SK-N-SH treated with all-trans-retinoic acid at 6 μM for 48 hours (cell line): ENCODE data around the gene LRRC28.

Source experiments
- ATAC-seq: fragments of 200-7000 bp; cut with Tn5 transposase; 3 replicates; pipeline ENCODE4 v1.9.1; 2020; ENCODE audit warnings: mild to moderate bottlenecking, moderate library complexity
- ARNTL ChIP-seq: fragments of 450-650 bp; formaldehyde crosslinking; IDR thresholded peaks from 2 replicates; pipeline ENCODE4 v1.5.0; 2020; ENCODE audit warnings: low read depth, mild to moderate bottlenecking, moderate library complexity, borderline replicate concordance
- BACH2 ChIP-seq: fragments of 250-450 bp; sonication (Bioruptor Pico); IDR thresholded peaks from 2 replicates; pipeline ENCODE4 v1.9.0; 2021; ENCODE audit warnings: mild to moderate bottlenecking, borderline replicate concordance
- CSDC2 ChIP-seq: fragments of 250-450 bp; sonication (Bioruptor Pico); IDR thresholded peaks from 2 replicates; pipeline ENCODE4 v1.5.0; 2020; ENCODE audit warnings: mild to moderate bottlenecking, moderate library complexity
- ESRRG ChIP-seq: fragments of 250-450 bp; sonication (Bioruptor Pico); IDR thresholded peaks from 2 replicates; pipeline ENCODE4 v1.6.1; 2021; ENCODE audit warnings: mild to moderate bottlenecking
- GLIS3 ChIP-seq: fragments of 250-450 bp; sonication (Bioruptor Pico); IDR thresholded peaks from 2 replicates; pipeline ENCODE4 v1.5.0; 2020; ENCODE audit warnings: mild to moderate bottlenecking, moderate library complexity
- PPARA ChIP-seq: fragments of 250-450 bp; sonication (Bioruptor Pico); IDR thresholded peaks from 2 replicates; pipeline ENCODE4 v1.5.0; 2020; ENCODE audit warnings: mild to moderate bottlenecking, borderline replicate concordance
- RARB ChIP-seq: fragments of 250-450 bp; sonication (Bioruptor Pico); IDR thresholded peaks from 2 replicates; pipeline ENCODE4 v1.8.0; 2021; ENCODE audit warnings: mild to moderate bottlenecking, moderate library complexity
- SNAI2 ChIP-seq: fragments of 250-450 bp; sonication (Bioruptor Pico); IDR thresholded peaks from 2 replicates; pipeline ENCODE4 v1.5.0; 2020; ENCODE audit warnings: mild to moderate bottlenecking, moderate library complexity
- TCF4 ChIP-seq: fragments of 250-450 bp; sonication (Bioruptor Pico); IDR thresholded peaks from 2 replicates; pipeline ENCODE4 v1.8.0; 2021; ENCODE audit warnings: mild to moderate bottlenecking, moderate library complexity, borderline replicate concordance
- ZC3H10 ChIP-seq: fragments of 250-450 bp; sonication (Bioruptor Pico); IDR thresholded peaks from 2 replicates; pipeline ENCODE4 v1.5.1; 2021; ENCODE audit warnings: mild to moderate bottlenecking, moderate library complexity
- ZFP3 ChIP-seq: fragments of 250-450 bp; sonication (Bioruptor Pico); IDR thresholded peaks from 2 replicates; pipeline ENCODE4 v1.5.0; 2020; ENCODE audit warnings: mild to moderate bottlenecking, moderate library complexity
- ZFP30 ChIP-seq: fragments of 450-650 bp; formaldehyde crosslinking; IDR thresholded peaks from 2 replicates; pipeline ENCODE4 v1.5.0; 2022; ENCODE audit warnings: mild to moderate bottlenecking, moderate library complexity
- ZNF565 ChIP-seq: fragments of 450-650 bp; formaldehyde crosslinking; conservative IDR thresholded peaks from 2 replicates; pipeline ENCODE4 v1.5.0; 2020; ENCODE audit warnings: low read depth, mild to moderate bottlenecking, moderate library complexity
- ZNF70 ChIP-seq: fragments of 450-650 bp; formaldehyde crosslinking; IDR thresholded peaks from 2 replicates; pipeline ENCODE4 v1.5.0; 2020; ENCODE audit warnings: mild to moderate bottlenecking, moderate library complexity
- ZNF8 ChIP-seq: fragments of 450-650 bp; formaldehyde crosslinking; IDR thresholded peaks from 2 replicates; pipeline ENCODE4 v1.5.0; 2020; ENCODE audit warnings: mild to moderate bottlenecking, moderate library complexity
- TF ChIP-seq, protein P1 (sequence below): fragments of 250-450 bp; sonication (Bioruptor Pico); IDR thresholded peaks from 2 replicates; pipeline ENCODE4 v1.8.0; 2020; ENCODE audit warnings: mild to moderate bottlenecking, moderate library complexity, borderline replicate concordance
- TF ChIP-seq, protein P2 (sequence below): fragments of 250-450 bp; sonication (Bioruptor Pico); IDR thresholded peaks from 2 replicates; pipeline ENCODE4 v1.5.0; 2020; ENCODE audit warnings: mild to moderate bottlenecking, moderate library complexity
- TF ChIP-seq, protein P3 (sequence below): fragments of 250-450 bp; sonication (Bioruptor Pico); IDR thresholded peaks from 2 replicates; pipeline ENCODE4 v1.5.1; 2021; ENCODE audit warnings: mild to moderate bottlenecking, moderate library complexity
- TF ChIP-seq, protein P4 (sequence below): fragments of 250-450 bp; sonication (Bioruptor Pico); IDR thresholded peaks from 2 replicates; pipeline ENCODE4 v1.5.1; 2020; ENCODE audit warnings: low read depth, mild to moderate bottlenecking, moderate library complexity
- TF ChIP-seq, protein P5 (sequence below): fragments of 250-450 bp; sonication (Bioruptor Pico); IDR thresholded peaks from 2 replicates; pipeline ENCODE4 v1.8.0; 2021; ENCODE audit warnings: low read depth, mild to moderate bottlenecking, moderate library complexity, borderline replicate concordance

LRRC28 gene

DNA sequence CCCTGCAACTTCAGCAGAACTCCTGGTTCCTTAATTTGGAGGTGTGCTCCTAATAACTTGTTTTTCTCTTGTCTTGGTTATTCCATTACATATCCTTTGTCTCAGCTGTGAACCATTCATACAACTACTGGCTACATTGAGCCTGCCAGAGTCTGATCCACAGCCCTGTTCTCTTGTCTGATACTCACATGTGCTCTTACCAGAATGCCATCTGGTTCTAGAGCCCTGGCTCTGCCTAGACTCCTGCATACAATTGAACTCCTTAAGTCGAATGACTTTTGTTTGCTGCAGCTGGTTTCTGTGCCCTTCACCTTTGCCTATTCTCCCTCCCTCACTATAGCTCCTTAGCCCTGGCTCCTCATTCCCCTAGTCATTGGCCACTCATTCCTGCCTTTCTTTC lies 85.5 kb downstream of the LRRC28 start:
- TF ChIP-seq, protein P1, sequence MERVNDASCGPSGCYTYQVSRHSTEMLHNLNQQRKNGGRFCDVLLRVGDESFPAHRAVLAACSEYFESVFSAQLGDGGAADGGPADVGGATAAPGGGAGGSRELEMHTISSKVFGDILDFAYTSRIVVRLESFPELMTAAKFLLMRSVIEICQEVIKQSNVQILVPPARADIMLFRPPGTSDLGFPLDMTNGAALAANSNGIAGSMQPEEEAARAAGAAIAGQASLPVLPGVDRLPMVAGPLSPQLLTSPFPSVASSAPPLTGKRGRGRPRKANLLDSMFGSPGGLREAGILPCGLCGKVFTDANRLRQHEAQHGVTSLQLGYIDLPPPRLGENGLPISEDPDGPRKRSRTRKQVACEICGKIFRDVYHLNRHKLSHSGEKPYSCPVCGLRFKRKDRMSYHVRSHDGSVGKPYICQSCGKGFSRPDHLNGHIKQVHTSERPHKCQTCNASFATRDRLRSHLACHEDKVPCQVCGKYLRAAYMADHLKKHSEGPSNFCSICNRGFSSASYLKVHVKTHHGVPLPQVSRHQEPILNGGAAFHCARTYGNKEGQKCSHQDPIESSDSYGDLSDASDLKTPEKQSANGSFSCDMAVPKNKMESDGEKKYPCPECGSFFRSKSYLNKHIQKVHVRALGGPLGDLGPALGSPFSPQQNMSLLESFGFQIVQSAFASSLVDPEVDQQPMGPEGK (CRISPR knock-in tag), result no peak
- TF ChIP-seq SNAI2 (CRISPR knock-in tag) (no peak), RARB (CRISPR knock-in tag) (no peak), ZNF70 (CRISPR knock-in tag) (no peak), ZNF8 (CRISPR knock-in tag) (no peak), ZFP30 (no peak), ARNTL (CRISPR knock-in tag) (no peak), PPARA (CRISPR knock-in tag) (no peak), ZNF565 (no peak), TCF4 (CRISPR knock-in tag) (no peak), BACH2 (CRISPR knock-in tag) (no peak), CSDC2 (no peak)
- TF ChIP-seq, protein P2, sequence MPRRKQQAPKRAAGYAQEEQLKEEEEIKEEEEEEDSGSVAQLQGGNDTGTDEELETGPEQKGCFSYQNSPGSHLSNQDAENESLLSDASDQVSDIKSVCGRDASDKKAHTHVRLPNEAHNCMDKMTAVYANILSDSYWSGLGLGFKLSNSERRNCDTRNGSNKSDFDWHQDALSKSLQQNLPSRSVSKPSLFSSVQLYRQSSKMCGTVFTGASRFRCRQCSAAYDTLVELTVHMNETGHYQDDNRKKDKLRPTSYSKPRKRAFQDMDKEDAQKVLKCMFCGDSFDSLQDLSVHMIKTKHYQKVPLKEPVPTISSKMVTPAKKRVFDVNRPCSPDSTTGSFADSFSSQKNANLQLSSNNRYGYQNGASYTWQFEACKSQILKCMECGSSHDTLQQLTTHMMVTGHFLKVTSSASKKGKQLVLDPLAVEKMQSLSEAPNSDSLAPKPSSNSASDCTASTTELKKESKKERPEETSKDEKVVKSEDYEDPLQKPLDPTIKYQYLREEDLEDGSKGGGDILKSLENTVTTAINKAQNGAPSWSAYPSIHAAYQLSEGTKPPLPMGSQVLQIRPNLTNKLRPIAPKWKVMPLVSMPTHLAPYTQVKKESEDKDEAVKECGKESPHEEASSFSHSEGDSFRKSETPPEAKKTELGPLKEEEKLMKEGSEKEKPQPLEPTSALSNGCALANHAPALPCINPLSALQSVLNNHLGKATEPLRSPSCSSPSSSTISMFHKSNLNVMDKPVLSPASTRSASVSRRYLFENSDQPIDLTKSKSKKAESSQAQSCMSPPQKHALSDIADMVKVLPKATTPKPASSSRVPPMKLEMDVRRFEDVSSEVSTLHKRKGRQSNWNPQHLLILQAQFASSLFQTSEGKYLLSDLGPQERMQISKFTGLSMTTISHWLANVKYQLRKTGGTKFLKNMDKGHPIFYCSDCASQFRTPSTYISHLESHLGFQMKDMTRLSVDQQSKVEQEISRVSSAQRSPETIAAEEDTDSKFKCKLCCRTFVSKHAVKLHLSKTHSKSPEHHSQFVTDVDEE (CRISPR knock-in tag), result no peak
- TF ChIP-seq, protein P3, sequence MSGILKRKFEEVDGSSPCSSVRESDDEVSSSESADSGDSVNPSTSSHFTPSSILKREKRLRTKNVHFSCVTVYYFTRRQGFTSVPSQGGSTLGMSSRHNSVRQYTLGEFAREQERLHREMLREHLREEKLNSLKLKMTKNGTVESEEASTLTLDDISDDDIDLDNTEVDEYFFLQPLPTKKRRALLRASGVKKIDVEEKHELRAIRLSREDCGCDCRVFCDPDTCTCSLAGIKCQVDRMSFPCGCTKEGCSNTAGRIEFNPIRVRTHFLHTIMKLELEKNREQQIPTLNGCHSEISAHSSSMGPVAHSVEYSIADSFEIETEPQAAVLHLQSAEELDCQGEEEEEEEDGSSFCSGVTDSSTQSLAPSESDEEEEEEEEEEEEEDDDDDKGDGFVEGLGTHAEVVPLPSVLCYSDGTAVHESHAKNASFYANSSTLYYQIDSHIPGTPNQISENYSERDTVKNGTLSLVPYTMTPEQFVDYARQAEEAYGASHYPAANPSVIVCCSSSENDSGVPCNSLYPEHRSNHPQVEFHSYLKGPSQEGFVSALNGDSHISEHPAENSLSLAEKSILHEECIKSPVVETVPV (CRISPR knock-in tag), result no peak
- TF ChIP-seq, protein P4, sequence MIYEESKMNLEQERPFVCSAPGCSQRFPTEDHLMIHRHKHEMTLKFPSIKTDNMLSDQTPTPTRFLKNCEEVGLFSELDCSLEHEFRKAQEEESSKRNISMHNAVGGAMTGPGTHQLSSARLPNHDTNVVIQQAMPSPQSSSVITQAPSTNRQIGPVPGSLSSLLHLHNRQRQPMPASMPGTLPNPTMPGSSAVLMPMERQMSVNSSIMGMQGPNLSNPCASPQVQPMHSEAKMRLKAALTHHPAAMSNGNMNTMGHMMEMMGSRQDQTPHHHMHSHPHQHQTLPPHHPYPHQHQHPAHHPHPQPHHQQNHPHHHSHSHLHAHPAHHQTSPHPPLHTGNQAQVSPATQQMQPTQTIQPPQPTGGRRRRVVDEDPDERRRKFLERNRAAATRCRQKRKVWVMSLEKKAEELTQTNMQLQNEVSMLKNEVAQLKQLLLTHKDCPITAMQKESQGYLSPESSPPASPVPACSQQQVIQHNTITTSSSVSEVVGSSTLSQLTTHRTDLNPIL, result no peak
- ATAC-seq, result no peak

DNA sequence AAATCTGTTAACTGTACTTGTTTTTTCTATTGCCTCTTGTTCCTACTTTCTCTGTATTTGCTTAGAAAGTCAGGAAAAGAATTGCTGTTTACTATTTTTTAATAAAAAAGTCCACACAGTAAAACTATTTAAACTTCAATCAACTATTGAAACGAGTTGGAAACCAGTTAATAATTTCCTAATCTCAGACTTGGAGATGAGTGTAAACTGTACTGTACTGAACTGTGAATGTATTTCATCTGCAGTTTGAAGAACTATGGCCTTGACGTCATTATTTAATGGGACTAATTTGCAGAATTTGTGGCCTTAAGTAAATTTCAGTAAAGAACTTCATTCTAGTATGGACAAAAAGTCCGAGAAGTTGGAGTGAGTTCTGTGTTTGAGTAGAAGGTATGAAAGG lies 89.1 kb downstream of the LRRC28 start:
- TF ChIP-seq RARB (CRISPR knock-in tag), result no peak
- TF ChIP-seq, protein P1 (CRISPR knock-in tag), result no peak
- TF ChIP-seq ESRRG (CRISPR knock-in tag), result no peak
- TF ChIP-seq, protein P5, sequence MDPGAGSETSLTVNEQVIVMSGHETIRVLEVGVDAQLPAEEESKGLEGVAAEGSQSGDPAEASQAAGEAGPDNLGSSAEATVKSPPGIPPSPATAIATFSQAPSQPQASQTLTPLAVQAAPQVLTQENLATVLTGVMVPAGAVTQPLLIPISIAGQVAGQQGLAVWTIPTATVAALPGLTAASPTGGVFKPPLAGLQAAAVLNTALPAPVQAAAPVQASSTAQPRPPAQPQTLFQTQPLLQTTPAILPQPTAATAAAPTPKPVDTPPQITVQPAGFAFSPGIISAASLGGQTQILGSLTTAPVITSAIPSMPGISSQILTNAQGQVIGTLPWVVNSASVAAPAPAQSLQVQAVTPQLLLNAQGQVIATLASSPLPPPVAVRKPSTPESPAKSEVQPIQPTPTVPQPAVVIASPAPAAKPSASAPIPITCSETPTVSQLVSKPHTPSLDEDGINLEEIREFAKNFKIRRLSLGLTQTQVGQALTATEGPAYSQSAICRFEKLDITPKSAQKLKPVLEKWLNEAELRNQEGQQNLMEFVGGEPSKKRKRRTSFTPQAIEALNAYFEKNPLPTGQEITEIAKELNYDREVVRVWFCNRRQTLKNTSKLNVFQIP (CRISPR knock-in tag), result no peak
- no peak for TF ChIP-seq GLIS3 (CRISPR knock-in tag)
- no peak for TF ChIP-seq PPARA (CRISPR knock-in tag)
- no peak for TF ChIP-seq ZFP3 (CRISPR knock-in tag)
- no peak for TF ChIP-seq CSDC2
- TF ChIP-seq ZNF8 (CRISPR knock-in tag), result no peak
- no peak for TF ChIP-seq ZNF565
- TF ChIP-seq ZNF70 (CRISPR knock-in tag), result no peak
- TF ChIP-seq ZC3H10 (CRISPR knock-in tag), result no peak
- TF ChIP-seq ARNTL (CRISPR knock-in tag), result no peak
- no peak; the same call in 2 of the 3 replicates for ATAC-seq
